ENCODE data around the gene CCT7. TPM values are rescaled to one million over a fixed set of nuclear protein-coding genes. Genes with fewer than 3 reads are reported as not detected.
"Not testable (repeated sequence)": the region's sequence is repeated elsewhere in the genome, so short reads cannot be mapped to it uniquely, and the experiment has no call there.

CCT7 gene
- total RNA-seq, 3 donors from 2014 or later: 180 to 223 (median 187) TPM

GRCh38 chr2:73259276-73259675, 25.2 kb downstream of the CCT7 start:
- intact Hi-C loops (cut with DNase I; ENCODE audit: low total_unique reads): no loop called here
- Histone ChIP-seq H3K27me3 (no peaks in the 10 kb centered on the region), H3K4me1 (no peaks in the 10 kb centered on the region), H3K36me3 (no peaks in the 10 kb centered on the region), H3K9me3 (no peaks in the 10 kb centered on the region), H3K27ac (no peak overlapping the region), H3K4me3 (no peak overlapping the region)
- no peak for DNase-seq (ENCODE audit: low spot score in 2 of 2)
- TF ChIP-seq CTCF (IDR thresholded peaks at IDR 0.05) (no peak), POLR2AphosphoS5 (IDR thresholded peaks at IDR 0.05) (no peak)

- no peak for DNase-seq (ENCODE audit: low spot score in 2 of 2)
- no peak for TF ChIP-seq POLR2A (IDR thresholded peaks at IDR 0.05)
- TF ChIP-seq CTCF (IDR thresholded peaks at IDR 0.05): no peak
- no peak for TF ChIP-seq POLR2AphosphoS5 (IDR thresholded peaks at IDR 0.05)
- H3K9me3 ChIP-seq: no peaks in the 10 kb centered on the region
- H3K36me3 ChIP-seq: no peaks in the 10 kb centered on the region
- H3K27me3 ChIP-seq: no peaks in the 10 kb centered on the region
- H3K4me1 ChIP-seq: no peaks in the 10 kb centered on the region
- H3K27ac ChIP-seq: no peak overlapping the region
- H3K4me3 ChIP-seq: no peak overlapping the region
- intact Hi-C loops (cut with DNase I; ENCODE audit: low total_unique reads): no loop called here
Observed at GRCh38 chr2:73259704-73260337, 25.7 kb downstream of the CCT7 start.

- no peak overlapping the region for H3K27ac ChIP-seq
- TF ChIP-seq POLR2A (IDR thresholded peaks at IDR 0.05) (no peak), CTCF (IDR thresholded peaks at IDR 0.05) (peak in 1 of 3 donors; percentile 22)
- no peaks in the 10 kb centered on the region for H3K9me3 ChIP-seq
- no peaks in the 10 kb centered on the region for H3K36me3 ChIP-seq
- no peak overlapping the region for H3K4me3 ChIP-seq
- no peaks in the 10 kb centered on the region for H3K27me3 ChIP-seq
- H3K4me1 ChIP-seq: no peaks in the 10 kb centered on the region
- no peak for DNase-seq (ENCODE audit: low spot score in 2 of 2)
- intact Hi-C loops (cut with DNase I; ENCODE audit: low total_unique reads): no loop called here
Observed at GRCh38 chr2:73260338-73260984, 26.4 kb downstream of the CCT7 start.

GRCh38 chr2:73262108-73262651, 28.1 kb downstream of the CCT7 start:
- H3K4me1 ChIP-seq: no peaks in the 10 kb centered on the region
- no peak overlapping the region for H3K27ac ChIP-seq
- no peaks in the 10 kb centered on the region for H3K36me3 ChIP-seq
- DNase-seq (ENCODE audit: low spot score in 2 of 2): no peak
- H3K4me3 ChIP-seq: no peak overlapping the region
- H3K9me3 ChIP-seq: no peaks in the 10 kb centered on the region
- TF ChIP-seq POLR2AphosphoS5 (IDR thresholded peaks at IDR 0.05) (no peak), POLR2A (IDR thresholded peaks at IDR 0.05) (no peak), CTCF (IDR thresholded peaks at IDR 0.05) (no peak)
- H3K27me3 ChIP-seq: no peaks in the 10 kb centered on the region
- intact Hi-C loops (cut with DNase I; ENCODE audit: low total_unique reads): no loop called here

- intact Hi-C loops (cut with DNase I; ENCODE audit: low total_unique reads); H3K9me3 ChIP-seq; H3K4me1 ChIP-seq; H3K4me3 ChIP-seq; H3K27ac ChIP-seq; H3K27me3 ChIP-seq; DNase-seq (ENCODE audit: low spot score in 2 of 2); H3K36me3 ChIP-seq: not testable (repeated sequence)
Observed at GRCh38 chr2:73262691-73263429, 28.8 kb downstream of the CCT7 start.

Data from breast epithelium (tissue), 4 donors.